Measurements from ENCODE around the gene TEX12. TPM values are rescaled to one million over a fixed set of nuclear protein-coding genes. Genes with fewer than 3 reads are reported as not detected.

Gene TEX12, protein sequence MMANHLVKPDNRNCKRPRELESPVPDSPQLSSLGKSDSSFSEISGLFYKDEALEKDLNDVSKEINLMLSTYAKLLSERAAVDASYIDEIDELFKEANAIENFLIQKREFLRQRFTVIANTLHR
- not detected in 2 replicates for total RNA-seq (2014; rRNA removed; shearing (Covaris generic); ENCODE audit: low replicate concordance)

DNA sequence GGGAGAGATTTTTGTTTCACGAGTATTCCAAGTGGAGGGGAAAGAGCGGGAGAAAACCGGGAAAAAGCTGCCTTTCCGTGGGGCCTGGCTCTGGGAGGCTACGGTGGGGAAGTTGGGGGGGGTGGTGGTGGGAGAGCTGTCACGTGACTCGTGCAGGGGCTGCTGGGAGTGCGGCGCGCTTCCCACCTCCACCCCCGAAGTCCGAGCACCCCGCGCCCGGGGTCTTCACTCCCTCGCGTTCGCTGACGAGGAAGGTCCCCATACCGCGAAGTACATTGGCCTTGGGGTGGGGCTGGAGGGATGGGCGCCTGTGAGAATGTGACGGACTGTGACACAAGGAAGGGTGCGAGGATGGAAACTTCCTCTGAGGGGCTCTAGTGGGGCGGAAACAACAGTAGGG lies at the start of gene TEX12:
Gene TEX12, plus strand, starts transcription at position 228 of the 400 bp plus-strand sequence. CDS start 1,897 bp downstream, outside the sequence.
- Histone ChIP-seq H3K36me3 (peaks cover 5% of the 10 kb centered on the region; the same call in 1 of the 2 replicates), H3K4me3 (no peak within 1 kb of the TSS), H3K27me3 (no peaks in the 10 kb centered on the region), H3K9me3 (no peaks in the 10 kb centered on the region)
- DNase-seq, result no peak

DNA sequence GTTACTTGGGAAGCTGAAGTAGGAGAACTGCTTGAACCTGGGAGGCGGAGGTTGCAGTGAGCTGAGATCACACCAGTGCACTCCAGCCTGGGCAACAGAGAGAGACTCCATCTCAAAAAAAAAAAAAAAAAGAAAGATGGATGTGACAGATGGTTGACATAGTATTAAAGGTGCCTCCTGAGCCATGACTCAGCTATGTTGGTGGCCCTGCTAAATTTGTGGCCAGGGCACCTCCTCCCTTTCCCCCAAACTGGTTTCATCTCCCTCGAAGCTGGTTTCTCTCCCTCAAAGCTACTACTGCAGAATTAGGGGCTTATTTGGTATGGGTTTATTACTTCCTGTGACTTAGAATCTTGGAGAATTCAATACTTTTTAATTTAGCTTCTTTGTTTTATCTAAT lies 49.0 kb upstream of the TEX12 start:
- H3K36me3 ChIP-seq, result no peaks in the 10 kb centered on the region
- no peak overlapping the region for H3K4me3 ChIP-seq
- H3K27me3 ChIP-seq, result no peaks in the 10 kb centered on the region
- no peaks in the 10 kb centered on the region for H3K9me3 ChIP-seq
- no peak for DNase-seq

DNA sequence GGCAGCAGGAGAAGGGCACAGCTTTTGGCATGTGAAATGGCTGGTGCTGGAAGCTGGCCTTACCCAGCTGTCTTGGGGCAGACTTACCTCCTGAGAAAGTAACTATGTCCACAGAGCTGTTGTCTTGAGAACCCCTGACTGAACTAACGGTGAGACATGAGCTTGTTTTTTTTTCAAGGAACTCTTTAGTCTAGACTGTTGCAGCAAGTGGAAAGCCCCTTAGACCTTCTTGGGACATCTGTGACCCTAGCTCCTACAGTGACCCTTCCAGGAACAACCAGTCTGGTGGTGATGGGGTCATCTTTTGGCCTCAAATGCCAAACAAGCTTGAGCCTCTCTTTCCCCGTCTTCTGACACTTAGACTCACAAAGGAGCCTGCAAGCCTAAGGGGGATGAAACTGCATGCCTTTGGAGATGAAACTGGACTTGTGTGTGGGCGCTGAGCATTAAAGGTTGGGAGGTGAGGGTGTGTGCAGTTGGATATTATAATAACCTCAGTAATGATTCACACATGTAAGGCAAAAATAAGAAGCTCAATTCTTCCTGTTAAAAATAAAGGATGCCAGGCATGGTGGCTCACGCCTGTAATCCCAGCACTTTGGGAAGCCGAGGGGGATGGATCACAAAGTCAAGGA lies 45.1 kb upstream of the TEX12 start:
- Histone ChIP-seq H3K9me3 (no peaks in the 10 kb centered on the region), H3K27me3 (no peaks in the 10 kb centered on the region), H3K36me3 (no peaks in the 10 kb centered on the region), H3K4me3 (no peak overlapping the region)
- no peak for DNase-seq

DNA sequence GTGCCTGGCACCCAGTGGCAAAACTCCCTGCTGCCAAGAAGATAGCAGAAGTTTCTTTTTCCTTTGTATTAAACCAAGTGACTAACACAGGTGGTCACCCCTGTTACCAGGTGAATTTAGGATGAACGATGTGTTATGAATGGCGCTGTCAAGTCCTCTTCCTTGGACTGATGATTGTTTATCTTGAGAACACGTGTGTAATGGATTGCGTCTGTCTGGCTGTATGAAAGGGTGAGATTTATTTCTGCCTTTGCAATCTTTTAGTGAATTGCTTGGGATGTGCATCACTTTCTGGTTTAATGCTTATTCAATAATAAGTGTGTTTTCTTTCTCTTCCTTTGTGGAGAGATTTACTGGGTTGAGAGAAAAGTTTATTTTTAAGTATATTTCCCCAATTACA lies 44.0 kb upstream of the TEX12 start:
- DNase-seq, result no peak

DNA sequence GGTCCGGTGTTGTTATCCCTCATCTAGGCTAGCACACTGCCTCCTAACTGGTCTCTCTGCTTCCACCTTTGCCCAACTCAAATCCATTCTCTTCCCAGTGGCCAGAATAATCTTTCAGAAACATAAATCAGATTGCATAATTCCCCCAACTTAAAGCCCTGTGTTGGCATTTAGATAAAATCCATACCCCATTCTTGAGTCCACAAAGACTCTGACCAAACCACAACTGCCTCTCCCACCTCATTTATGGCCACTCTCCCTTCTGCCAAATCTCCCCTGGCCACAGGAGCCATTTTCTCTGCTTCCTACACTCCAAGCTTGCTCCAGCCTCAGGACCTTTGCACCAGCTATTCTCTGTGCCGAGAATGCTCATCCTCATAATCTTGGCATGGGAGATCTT lies 40.1 kb upstream of the TEX12 start:
- no peak for DNase-seq
- Histone ChIP-seq H3K27me3 (no peaks in the 10 kb centered on the region), H3K9me3 (no peaks in the 10 kb centered on the region), H3K36me3 (no peaks in the 10 kb centered on the region), H3K4me3 (no peak overlapping the region)

More for the DNA sequence above, 44.0 kb upstream of the TEX12 start:
- Histone ChIP-seq H3K36me3 (no peaks in the 10 kb centered on the region), H3K27me3 (no peaks in the 10 kb centered on the region), H3K4me3 (no peak overlapping the region), H3K9me3 (no peaks in the 10 kb centered on the region)

DNA sequence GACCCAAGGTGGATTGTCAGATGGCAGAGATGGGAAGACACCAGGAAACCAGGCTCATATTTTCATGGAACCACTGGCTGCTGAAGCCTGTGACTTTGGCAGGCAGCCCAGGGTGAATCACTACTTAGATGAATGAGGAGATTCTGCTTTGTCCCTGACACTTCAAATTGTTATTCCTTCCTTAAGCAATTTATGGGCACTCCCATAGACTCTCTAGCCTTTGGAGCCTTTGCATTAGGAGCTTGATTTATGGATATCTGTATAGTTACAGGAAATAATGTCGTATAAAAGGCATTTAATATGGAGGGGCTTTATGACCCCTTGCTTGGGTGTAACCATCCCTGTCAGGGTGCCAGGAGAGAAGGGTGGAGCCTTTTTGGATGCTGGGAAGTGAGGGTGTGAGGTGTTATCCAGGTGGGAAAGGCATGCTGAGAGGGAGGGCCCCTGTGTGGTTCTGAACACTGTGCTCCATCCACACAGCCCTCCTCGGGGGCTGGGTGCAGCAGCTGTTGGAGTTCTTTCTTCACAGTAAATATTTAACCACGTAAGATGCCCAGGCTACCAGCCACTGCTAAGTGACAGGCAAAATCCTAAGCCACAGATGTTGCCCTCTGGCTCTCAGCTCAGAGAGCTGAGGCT lies 38.6 kb upstream of the TEX12 start:
- DNase-seq, result peak; percentile 82
- H3K4me3 ChIP-seq, result no peak overlapping the region
- H3K36me3 ChIP-seq, result no peaks in the 10 kb centered on the region
- H3K27me3 ChIP-seq, result no peaks in the 10 kb centered on the region
- H3K9me3 ChIP-seq, result no peaks in the 10 kb centered on the region

DNA sequence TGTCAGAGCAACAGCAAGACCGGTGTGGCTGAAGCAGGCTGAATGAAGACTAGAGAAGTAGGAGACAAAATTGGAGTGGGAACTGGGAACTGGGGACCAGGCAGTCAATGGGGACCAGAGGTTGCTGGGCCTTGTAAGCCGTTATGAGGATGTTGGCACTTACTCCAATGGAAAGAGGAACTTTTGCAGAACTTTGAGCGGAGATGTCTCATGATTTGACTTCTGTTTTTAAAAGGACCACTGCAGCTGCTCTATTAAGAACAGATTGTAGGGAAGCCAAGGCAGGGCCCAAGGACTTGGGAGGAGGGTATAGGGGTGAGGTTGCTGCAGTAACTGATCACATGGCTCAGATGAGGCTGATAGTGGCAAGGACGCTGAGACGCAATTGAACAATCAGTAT lies 37.5 kb upstream of the TEX12 start:
- no peak overlapping the region for H3K4me3 ChIP-seq
- no peaks in the 10 kb centered on the region for H3K36me3 ChIP-seq
- H3K9me3 ChIP-seq, result no peaks in the 10 kb centered on the region
- no peaks in the 10 kb centered on the region for H3K27me3 ChIP-seq
- no peak for DNase-seq

DNA sequence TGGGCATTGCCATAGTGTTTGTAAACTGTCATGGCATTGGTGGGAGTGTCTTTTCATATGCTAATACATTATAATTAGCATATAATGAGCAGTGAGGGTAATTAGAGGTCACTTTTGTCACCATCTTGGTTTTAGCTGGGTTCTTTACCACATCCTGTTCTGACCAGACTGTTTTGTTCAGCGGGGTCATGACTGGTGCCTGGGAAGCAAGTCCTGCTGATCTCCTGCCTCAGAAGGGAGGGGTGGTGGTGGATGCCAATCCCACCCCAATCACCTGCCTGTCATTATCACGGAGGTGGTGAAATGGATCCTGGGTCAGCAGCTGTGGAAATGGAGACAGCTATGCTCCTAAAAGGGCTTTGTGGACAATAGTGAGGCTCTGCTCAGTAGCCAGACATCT lies 34.4 kb upstream of the TEX12 start:
- H3K36me3 ChIP-seq, result no peaks in the 10 kb centered on the region
- H3K4me3 ChIP-seq, result no peak overlapping the region
- H3K27me3 ChIP-seq, result no peaks in the 10 kb centered on the region
- H3K9me3 ChIP-seq, result no peaks in the 10 kb centered on the region
- DNase-seq, result no peak

DNA sequence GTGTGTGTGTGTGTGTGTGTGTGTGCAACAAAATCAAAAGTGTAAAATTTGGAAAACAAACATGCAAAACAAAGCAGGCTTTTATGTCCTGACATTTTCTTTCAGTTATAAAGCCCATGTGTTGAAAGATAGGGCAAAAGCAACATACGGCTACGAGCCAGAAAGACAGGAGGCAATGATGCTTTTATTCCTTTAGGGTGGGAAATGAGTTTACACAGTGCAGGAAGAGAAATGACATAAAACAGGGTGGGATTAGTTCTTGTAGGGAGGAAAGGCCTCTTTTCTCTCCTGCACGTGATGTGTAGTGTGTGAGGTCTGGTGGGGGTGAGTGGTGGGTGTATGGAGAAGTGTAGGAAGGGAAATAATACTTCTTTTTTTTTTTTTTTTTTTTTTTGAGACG lies 32.7 kb upstream of the TEX12 start:
- Histone ChIP-seq H3K27me3 (no peaks in the 10 kb centered on the region), H3K36me3 (no peaks in the 10 kb centered on the region), H3K4me3 (no peak overlapping the region), H3K9me3 (no peaks in the 10 kb centered on the region)
- no peak for DNase-seq

DNA sequence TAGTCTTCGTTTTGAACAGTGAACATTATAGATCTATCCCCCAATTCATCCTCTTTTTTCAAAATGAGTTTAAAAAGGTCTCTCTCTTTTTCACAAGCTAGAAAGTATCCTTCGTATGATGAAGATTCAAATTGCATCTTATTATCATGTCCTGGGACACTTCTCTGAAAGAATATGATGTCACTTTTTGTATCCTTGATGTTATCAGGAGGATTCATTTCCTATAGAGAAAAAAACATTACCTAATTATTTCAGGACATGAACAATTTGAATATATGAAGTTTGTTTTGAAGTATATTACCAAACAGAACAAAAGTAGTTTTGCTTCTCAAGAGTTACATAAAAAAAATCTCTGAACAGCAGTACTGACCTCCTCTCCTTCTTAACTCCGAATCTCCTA lies 23.6 kb upstream of the TEX12 start:
- peaks cover 54% of the 10 kb centered on the region for H3K36me3 ChIP-seq
- no peak overlapping the region for H3K4me3 ChIP-seq
- H3K9me3 ChIP-seq, result peaks cover 5% of the 10 kb centered on the region
- no peak for DNase-seq
- no peaks in the 10 kb centered on the region for H3K27me3 ChIP-seq

DNA sequence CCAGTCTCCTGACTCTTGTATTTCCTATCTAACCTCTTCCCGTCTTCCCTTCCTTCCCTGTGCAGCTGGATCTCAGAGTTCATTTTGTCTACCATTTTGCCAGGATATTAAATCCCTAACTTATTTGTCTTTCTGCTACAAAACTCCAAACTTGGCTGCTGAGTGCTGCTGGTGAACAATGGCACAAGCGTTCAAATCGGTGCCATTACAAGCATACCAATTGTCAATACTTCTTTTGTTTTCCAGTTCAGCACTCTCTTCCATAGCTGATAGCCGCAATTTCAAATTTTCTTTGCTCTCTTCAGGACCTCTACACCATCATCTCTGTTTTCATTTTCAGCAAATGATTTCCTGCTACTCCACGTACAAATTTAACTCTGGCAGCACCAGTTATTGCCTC lies 16.7 kb upstream of the TEX12 start:
- H3K9me3 ChIP-seq, result no peaks in the 10 kb centered on the region
- H3K27me3 ChIP-seq, result no peaks in the 10 kb centered on the region
- no peak overlapping the region for H3K4me3 ChIP-seq
- DNase-seq, result no peak
- peaks cover 70% of the 10 kb centered on the region for H3K36me3 ChIP-seq

DNA sequence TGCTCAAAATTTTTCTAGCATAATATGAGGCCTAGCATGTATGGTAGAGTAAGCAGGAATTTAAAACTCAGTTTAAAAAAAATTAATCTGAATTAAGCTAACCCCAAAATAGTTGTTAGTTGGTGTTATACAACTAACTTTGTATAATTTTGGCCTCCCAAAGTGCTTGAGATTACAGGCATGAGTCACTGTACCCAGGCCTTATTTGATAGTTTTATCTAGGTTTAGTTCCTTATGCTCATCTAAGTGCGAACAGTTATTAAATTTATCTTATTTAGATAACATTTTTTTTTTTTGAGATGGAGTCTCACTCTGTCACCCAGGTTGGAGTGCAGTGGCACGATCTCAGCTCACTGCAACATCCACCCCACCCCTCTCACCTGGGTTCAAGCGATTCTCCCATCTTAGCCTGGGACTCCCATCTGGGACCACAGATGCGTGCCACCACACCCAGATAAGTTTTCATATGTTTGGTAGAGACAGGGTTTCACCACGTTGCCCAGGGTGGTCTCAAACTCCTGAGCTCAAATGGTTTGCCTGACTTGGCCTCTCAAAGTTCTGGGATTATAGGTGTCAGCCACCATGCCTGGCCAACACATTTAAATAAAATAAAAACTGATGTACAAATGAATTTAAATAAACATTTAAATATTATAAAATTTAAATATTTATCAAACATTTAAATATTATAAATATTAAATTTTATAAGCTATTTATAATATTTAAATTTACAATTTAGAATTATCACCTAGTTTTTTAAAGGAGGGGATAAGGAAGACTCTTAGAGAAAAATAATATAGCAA lies 10.8 kb upstream of the TEX12 start:
- Histone ChIP-seq H3K36me3 (peaks cover 69% of the 10 kb centered on the region), H3K4me3 (no peak overlapping the region)
- no peak for DNase-seq

DNA sequence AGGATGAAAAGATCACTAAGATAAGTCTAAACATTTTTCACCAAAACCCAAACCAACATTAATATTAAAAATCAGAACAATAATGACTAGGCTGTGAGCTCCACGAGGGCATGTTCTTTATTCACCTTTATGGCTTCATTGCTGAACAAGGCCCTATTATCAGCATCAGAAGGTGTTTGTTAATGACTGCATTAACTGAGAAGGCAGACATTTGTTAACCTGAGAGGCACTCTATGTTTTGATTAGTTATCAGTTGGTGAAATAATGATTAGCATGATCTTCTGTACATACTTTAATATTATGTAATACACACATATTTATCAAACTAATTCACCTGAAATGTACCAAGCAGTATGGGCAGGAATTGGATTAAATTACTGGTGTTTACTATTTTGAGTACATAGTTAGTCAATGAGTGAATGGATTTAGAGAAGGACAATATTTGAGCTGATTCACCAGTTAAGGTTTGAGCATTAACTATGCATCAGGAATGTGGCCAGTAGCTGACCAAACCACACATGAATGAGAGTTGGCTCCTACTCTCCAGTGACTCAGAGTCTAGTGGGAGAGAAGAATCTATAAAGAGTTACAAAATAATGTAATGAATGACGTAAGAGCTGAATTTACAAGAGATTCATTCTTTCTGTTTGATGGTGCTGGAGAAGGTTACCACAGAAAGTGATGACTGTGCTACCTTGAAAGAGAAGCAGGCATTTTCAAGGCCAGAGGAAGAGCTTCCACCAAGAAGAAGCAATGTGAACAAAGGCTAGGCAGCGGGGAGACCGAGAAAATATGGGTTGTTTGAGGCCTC lies 10.0 kb upstream of the TEX12 start:
- peaks cover 66% of the 10 kb centered on the region for H3K36me3 ChIP-seq
- H3K27me3 ChIP-seq, result no peaks in the 10 kb centered on the region
- no peaks in the 10 kb centered on the region for H3K9me3 ChIP-seq
- no peak overlapping the region for H3K4me3 ChIP-seq
- peak; percentile 85 for DNase-seq

More for the DNA sequence above, 10.8 kb upstream of the TEX12 start:
- Histone ChIP-seq H3K9me3 (no peaks in the 10 kb centered on the region), H3K27me3 (no peaks in the 10 kb centered on the region)

DNA sequence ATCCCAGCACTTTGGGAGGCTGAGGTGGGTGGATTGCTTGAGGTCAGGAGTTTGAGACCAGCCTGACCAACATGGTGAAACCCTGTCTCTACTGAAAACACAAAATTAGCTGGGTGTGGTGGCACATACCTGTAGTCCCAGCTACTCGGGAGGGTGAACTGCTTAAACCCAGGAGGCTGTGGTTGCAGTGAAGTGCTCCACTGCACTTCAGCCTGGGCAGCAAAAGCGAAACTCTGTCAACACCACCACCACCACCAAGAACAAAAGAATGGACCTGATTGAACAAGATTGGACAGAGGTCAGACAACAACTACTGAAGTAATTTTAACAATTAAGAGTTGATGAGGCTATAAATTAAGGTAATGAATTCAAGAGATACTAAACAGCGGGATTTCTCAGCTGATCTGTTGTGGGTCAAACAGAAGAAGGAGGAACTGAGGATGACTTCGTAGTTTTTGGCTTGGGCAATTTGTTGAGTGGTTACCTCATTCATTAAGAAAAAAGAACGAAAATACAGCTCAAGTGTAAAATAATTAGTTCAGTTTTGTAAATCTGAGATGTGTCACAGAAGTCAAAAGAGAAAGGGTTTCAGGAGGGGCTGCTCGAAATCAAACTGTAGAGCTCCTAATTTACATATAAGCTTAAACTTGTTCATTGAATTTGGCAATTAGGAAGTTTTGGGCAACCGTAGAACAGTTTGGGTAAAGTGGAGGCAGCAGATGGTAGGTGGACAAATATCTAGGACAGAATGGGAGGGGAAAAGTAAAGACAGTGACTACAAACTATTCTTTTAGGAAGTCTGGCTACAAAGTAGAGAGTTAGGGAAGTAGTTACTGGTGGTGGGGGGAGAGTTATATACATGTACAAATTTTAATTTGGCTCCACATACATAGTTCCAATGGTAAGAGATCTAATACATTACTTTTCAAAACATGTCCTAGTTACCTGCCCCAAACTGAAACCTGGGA lies 7.8 kb upstream of the TEX12 start:
- H3K9me3 ChIP-seq, result no peaks in the 10 kb centered on the region
- DNase-seq, result no peak
- H3K36me3 ChIP-seq, result peaks cover 51% of the 10 kb centered on the region
- no peaks in the 10 kb centered on the region for H3K27me3 ChIP-seq
- H3K4me3 ChIP-seq, result no peak overlapping the region

DNA sequence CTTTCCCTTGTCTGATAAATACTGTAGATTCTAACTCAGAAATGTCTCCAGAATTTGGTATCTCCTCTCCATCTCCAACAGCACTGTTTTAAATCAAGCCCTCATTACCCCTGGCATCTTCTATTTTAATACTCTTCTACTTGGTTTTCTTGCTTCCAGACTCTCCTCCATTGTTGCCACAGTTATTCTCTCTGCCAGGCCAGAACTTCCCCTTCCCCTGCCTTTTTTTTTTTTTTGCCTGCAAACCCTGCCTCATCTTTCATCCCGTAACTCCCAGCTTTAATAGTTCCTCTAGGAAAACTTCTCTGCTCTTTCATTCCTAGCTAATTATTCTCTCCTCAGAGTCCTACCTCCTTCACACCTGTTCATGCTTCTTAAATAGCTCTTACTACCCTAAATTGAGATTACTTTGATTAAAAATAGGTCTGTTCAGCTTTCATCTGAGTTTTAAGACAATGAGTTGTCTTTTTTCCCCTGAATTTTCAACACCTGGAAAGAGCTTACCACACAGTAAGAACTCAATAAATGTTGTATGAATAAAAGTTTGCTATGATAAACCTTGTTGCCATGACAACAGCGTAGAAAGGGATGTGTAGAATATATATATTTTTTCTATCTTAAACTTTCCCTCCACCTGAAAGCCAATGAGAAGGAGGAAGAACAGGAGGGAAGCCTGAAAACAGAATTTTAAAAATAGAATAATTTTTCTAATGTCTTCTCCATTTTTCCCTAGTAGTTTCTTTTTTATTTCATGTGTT lies 6.9 kb upstream of the TEX12 start:
- peaks cover 42% of the 10 kb centered on the region for H3K36me3 ChIP-seq
- DNase-seq, result no peak
- no peaks in the 10 kb centered on the region for H3K27me3 ChIP-seq
- H3K9me3 ChIP-seq, result no peaks in the 10 kb centered on the region
- no peak overlapping the region; the same call in 1 of the 2 replicates for H3K4me3 ChIP-seq

All from MG63 (cell line).